Kidney epithelial cell (primary cell): ENCODE measurements around the gene RIC8B. TPM values are rescaled to one million over a fixed set of nuclear protein-coding genes. Genes with fewer than 3 reads are reported as not detected.

Experiments used
- DNase-seq: peaks from one replicate; pipeline ENCODE4 v3.0.0-alpha.2; 2010; ENCODE audit warnings: low read depth
- H3K27me3 ChIP-seq: 2 replicates; pipeline ENCODE4 v1.6.0; 2011; ENCODE audit warnings: low read length; ENCODE audit not compliant: control insufficient read depth, insufficient read depth
- H3K36me3 ChIP-seq: 2 replicates; pipeline ENCODE4 v1.5.1; 2011; ENCODE audit warnings: low read length; ENCODE audit not compliant: control insufficient read depth, insufficient read depth
- H3K4me3 ChIP-seq: 2 replicates; pipeline ENCODE4 v1.5.1; 2011; ENCODE audit warnings: low read depth, mild to moderate bottlenecking, control low read depth, low read length
- total RNA-seq: library from RNA; depleted of rRNA; stranded (reverse); fragments of >200 nt; gene quantifications from 2 replicates; pipeline ENCODE4 v1.2.3, GENCODE V29; 2015
- TF ChIP-seq, protein P1 (sequence below): IDR thresholded peaks from 2 replicates; pipeline ENCODE4 v1.5.1; 2011; ENCODE audit warnings: mild to moderate bottlenecking, moderate library complexity, low read length, control low read depth, inconsistent platforms; ENCODE audit not compliant: insufficient read depth, poor library complexity, severe bottlenecking

RIC8B gene
- total RNA-seq, 1 donor from 2014 or later = 8.4 TPM

DNA sequence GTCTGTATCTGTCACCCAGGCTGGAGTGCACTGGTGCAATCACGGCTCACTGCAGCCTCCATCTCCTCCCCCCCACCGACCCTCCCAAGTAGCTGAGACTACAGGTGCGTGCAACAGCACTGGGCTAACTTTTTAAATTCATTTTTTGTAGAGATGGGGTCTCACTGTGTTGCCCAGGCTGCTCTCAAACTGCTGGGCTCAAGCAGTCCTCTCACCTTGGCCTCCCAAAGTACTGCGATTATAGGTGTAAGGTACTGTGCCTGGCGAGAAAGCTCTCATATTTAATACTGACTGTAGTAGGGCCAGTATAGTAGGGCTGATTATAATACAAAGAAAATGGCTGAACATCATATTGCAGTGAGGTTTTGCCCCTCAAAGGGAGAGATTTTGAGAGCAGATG, 2.4 kb downstream of the RIC8B start:
- Histone ChIP-seq H3K4me3 (no peak overlapping the region), H3K36me3 (no peaks in the 10 kb centered on the region), H3K27me3 (no peaks in the 10 kb centered on the region)
- TF ChIP-seq, protein P1, sequence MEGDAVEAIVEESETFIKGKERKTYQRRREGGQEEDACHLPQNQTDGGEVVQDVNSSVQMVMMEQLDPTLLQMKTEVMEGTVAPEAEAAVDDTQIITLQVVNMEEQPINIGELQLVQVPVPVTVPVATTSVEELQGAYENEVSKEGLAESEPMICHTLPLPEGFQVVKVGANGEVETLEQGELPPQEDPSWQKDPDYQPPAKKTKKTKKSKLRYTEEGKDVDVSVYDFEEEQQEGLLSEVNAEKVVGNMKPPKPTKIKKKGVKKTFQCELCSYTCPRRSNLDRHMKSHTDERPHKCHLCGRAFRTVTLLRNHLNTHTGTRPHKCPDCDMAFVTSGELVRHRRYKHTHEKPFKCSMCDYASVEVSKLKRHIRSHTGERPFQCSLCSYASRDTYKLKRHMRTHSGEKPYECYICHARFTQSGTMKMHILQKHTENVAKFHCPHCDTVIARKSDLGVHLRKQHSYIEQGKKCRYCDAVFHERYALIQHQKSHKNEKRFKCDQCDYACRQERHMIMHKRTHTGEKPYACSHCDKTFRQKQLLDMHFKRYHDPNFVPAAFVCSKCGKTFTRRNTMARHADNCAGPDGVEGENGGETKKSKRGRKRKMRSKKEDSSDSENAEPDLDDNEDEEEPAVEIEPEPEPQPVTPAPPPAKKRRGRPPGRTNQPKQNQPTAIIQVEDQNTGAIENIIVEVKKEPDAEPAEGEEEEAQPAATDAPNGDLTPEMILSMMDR = no peak
- no peak for DNase-seq

DNA sequence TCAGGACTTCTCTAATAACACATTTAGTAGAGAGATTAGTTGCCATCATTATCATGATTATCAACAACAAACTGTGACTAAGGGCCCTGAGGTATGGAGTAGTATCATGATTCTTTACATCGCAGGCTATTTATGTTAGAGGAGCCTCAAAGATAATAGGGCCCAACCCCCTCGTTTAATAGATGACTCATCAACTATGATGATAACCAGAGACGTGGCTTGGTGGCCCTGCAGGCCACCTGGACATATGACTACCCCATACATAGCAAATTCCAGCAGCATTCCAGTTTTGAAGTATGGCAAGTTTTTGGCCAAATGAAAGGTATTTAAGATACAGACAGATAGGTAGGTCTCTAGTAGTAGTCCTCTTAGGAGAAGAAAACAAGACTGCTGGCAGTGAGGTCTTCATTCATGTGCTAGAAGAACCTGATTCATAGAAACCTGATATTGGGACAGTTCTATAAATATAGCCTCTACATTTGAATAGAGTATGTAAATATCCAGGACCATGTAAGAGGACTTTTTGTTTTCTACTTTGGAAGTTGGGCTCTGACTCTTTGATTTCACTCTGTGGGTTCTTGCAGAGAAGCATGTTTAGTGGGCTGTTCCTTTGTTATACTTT, 5.6 kb downstream of the RIC8B start:
- no peak for DNase-seq
- TF ChIP-seq, protein P1 = no peak
- Histone ChIP-seq H3K36me3 (no peaks in the 10 kb centered on the region), H3K27me3 (no peaks in the 10 kb centered on the region), H3K4me3 (no peak overlapping the region)

DNA sequence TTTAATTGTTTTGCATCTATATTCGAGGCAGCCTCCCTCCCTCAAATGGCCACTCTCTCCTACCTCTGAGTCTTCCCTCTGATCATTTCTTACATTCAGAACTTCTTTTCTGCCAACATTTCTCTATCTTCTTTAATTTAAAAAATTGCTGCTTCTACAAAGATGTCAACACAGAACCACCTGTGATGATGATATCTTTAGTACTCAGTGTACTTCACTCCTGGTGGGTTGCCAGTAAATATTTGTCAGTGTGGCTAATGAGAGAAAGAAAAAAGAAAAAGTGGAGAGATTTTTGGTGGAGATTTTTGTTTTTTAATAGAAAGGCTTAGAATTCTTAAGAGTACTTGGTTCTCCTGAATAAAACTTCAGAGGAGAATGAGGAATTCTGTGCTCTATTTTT, 8.1 kb downstream of the RIC8B start:
- Histone ChIP-seq H3K27me3 (no peaks in the 10 kb centered on the region), H3K36me3 (no peaks in the 10 kb centered on the region), H3K4me3 (no peak overlapping the region)
- no peak for DNase-seq
- TF ChIP-seq, protein P1 = no peak

DNA sequence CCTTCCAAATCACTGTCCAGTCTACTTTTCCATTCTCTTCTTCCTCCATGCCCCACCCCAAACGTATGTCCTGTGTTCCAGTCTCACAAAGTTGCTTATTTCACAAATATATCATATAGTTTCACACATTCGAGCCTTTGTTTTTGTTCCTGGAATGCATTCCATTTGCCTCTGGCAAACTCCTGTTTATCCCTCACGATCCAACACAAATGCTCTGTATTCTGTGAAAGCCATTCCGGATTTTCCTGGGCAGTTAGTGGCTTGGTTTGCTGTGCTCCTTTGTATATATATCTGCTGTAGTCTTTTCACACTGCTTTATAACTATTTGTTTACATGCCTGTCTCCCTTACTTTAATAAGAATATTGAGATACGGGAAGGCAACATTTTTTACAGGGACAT, 9.0 kb downstream of the RIC8B start:
- no peaks in the 10 kb centered on the region for H3K27me3 ChIP-seq
- no peak overlapping the region for H3K4me3 ChIP-seq
- no peak for DNase-seq
- H3K36me3 ChIP-seq = no peaks in the 10 kb centered on the region
- TF ChIP-seq, protein P1 = no peak

DNA sequence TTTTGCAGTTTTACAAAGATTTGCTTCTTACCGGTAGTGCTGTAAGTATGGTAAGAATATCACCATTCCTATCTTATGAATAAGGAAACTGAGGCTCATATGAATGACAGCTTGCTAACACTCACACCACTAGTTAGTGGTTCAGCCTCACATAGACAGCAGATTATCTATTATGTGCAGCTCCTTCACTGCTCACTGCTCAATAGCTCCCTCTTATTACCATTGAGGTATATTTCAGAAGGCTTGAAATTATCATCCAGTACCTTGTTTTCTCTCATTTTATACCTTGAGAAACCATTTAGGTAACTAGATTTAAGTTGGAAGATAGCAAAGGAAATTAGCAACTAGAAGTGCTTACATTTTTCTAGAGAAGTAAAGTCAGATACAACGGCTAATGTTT, 15.5 kb downstream of the RIC8B start:
- TF ChIP-seq, protein P1 = no peak
- H3K27me3 ChIP-seq = no peaks in the 10 kb centered on the region
- no peaks in the 10 kb centered on the region for H3K36me3 ChIP-seq
- no peak overlapping the region for H3K4me3 ChIP-seq
- DNase-seq = no peak

DNA sequence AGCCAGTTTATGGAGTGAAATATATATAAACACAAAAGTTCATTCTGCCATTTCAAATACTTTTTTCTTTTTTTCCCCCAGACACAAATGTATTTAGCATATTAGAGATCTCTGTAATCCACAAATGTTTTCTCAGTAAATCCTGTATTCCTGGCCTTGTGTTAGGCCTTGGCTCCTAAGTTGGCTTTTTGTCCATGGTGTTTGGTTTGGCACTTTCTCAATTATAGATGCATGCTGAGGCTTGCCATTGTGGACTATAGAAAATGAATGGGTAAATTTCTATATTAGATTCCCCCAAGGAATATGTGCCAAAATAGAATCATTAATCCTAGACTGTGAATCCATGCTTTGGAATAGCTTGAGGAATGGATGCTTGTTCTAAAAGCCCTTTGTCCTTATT, 17.0 kb downstream of the RIC8B start:
- Histone ChIP-seq H3K27me3 (no peaks in the 10 kb centered on the region), H3K4me3 (no peak overlapping the region), H3K36me3 (no peaks in the 10 kb centered on the region)
- TF ChIP-seq, protein P1 = no peak
- DNase-seq = no peak
